Stimulated activated CD8-positive, alpha-beta memory T cell treated with anti-CD3 and anti-CD28 coated beads, Interleukin-15, amount 100 ng/mL, for 24 hours (primary cell): ENCODE measurements around the gene EFCAB12.
A peak's percentile ranks its signal among the peaks of the same experiment; 100 is the strongest.
"Not testable (repeated sequence)": the region's sequence is repeated elsewhere in the genome, so short reads cannot be mapped to it uniquely, and the experiment has no call there.

Experiments used
- DNase-seq: peaks from one replicate; pipeline ENCODE4 v3.0.0-alpha.2; 2020; ENCODE audit warnings: low read depth

Gene EFCAB12

DNA sequence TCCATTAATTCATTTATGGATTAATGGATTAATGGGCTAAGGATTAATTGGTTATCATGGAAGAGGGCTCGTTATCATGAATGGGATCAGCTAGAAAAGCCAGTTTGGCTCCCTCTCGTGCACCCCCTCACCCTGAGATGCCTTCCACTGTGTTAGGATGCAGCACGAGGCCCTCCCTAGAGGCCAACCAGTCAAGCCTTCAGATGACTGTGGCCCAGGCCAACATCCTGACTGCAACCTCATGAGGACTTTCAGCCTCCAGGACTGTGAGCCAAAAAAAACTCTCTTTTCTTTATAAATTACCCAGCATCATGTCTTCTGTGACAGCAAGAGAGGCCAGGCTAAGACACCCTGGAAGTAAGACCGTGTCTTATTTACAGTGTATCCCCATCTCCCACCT, 9.0 kb downstream of the EFCAB12 start:
- no peak for DNase-seq

DNA sequence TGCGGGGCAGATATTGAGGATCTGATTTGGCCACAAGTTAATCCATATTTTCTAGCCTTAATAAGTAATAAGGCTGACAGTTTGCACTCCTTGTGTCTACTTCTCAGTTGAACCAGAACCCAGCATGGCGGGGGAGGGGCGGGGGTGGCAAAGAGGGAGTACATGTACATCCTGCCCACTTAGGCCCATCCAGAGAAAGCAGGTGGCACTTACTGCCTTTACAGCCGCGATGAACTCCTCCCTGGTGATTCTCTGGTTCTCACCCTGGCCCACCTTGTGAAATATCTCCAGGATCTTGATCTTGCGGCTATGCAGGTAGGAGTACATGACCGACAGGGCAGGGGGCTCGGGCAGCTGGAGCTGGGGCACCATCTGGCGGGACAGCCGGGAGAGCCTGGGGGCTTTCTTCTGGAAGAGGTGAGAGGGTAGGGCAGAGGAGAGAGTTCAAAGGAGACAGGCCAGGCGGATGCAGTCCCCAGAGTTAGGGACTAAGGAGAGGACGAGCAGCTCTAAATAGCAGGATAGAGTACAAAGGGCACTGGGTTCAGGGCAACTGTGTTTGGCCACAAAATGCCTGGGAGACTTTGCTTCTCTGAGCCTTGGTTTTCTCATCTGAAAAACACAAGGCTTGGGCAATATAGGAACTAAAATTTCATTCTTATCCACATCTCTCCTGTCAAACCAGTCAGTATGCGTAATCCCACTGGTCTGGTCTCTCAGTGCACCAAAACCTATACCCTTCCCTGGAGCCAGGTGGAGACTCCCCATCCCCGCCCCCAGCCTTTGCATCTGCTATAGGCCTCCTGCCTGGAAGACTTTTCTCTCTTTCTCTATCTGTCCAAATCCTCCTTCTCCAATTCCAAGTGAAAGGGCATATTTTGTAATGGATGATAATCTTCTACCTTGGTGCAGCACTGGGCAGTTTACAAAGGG, 10.1 kb downstream of the EFCAB12 start:
- DNase-seq = no peak

DNA sequence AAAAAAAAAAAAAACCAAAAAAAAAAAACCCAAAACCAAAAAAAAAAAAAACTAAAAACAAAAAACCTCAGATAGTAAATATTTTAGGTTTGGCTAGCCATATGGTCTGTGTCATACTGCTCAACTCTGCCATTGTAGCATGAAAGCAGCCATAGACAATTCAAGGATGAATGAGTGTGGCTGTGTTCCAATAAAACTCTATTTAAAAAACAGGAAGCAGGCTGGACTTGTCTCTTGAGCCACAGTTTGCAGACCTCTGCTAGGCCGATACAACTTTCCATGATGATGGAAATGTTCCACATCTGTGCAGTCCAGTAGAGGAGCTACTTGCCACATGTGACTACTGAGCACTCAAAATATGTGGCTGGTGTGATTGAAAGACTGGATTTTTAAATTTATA, 11.1 kb downstream of the EFCAB12 start:
- no peak for DNase-seq

- no peak for DNase-seq
Observed at GRCh38 chr3:129416415-129416814, 12.0 kb downstream of the EFCAB12 start.

DNA sequence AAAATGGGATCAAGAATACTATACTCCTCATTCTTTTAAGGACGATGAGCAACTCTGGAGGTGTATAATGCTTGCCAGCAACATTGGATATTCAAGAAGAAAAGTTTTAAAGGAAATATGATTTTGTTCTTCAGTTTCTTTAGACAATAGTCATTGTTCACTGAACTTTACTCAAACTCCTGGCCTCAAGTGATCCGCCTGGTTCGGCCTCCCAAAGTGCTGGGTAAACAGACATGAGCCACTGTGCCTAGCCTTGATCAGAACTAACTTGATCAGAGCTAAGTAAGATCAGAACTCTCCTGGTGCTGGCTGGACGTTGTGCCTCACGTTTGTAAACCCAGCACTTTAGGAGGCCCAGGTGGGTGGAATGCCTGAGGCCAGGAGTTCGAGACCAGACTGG, 12.6 kb downstream of the EFCAB12 start:
- no peak for DNase-seq

DNA sequence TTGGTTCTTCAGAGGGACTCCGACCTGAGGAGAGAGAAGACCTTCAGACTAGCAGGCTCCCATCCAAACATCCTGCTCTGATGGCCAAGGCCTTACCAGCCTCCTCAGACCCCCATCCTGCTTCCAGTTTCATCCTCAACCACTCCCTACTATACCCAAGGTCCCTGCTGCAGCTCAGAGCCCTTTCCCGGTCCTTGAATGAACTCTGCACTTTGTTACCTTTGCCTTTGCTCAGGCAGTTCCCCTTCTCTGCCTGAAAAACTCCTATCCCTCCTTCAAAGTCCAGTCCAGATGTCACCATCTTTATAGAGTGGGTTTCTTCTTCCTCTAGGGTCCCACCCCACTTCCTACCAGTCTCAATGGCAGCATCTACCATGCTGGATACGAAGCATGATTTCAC, 13.1 kb downstream of the EFCAB12 start:
- DNase-seq = no peak

GRCh38 chr3:129413687-129414506, 14.5 kb downstream of the EFCAB12 start:
- DNase-seq = no peak

GRCh38 chr3:129413238-129413637, 15.2 kb downstream of the EFCAB12 start:
- DNase-seq = not testable (repeated sequence)

- DNase-seq = no peak
Observed at GRCh38 chr3:129412542-129413198, 15.8 kb downstream of the EFCAB12 start.

DNA sequence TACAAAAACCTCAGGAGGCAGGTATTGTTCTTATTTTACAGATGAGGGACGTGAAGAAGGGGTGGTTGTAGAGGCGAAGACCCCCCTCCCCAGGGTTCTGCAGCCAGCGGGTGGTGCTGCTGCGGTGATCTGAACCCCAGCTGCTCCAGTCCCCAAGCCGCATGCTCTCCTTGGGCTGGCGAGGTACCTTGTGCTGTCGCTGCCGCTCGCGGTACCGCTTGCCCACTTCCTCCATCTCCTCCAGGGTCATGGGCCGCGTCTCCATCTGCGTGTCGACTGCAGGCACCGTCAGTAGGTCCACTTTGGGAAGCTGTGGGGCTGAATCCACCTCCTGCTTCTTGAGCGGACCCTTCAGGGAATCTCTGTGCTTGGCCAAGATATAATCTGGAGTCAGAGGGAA, 17.5 kb downstream of the EFCAB12 start:
- no peak for DNase-seq

DNA sequence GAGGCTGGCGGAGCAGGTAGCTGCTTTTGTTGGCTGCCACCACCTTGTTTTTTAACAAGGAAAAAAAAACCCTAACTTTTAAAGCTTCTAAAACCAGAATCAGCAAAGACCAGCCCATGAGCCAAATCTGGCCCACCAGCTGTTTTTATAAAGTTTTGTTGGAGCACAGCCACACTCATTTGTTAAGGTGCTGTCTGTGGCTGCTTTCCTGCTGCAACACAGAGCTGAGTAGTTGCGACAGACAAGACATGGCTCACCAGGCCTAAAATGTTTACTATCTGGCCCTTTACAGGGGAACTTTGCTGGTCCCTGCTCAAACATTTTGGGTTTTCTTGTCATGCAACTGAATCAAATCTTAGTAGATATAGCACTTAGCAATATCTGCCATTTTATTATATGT, 18.9 kb downstream of the EFCAB12 start:
- no peak for DNase-seq

GRCh38 chr3:129404610-129405009, 23.8 kb downstream of the EFCAB12 start:
- DNase-seq = no peak

- no peak for DNase-seq
Observed at GRCh38 chr3:129404130-129404529, 24.3 kb downstream of the EFCAB12 start.

DNA sequence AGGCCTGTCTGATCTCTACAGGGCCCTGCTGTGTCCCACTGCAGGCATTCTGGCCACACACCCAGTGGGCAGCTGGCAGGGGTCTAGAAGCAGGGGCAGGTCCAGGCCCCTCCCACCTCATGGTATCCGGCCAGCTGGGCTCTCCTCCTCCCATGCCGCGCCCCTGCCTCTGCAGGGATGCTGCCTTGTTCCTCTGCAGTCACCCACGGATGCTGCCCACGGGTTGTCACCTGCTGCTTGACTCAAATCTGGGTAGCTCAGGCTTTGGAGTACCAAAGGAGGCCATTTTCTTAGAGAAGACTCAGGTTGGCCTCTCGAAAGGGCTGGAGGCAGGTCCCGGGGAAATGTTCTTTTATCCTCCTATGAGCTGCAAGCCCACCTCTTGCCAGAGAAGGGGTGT, 25.0 kb downstream of the EFCAB12 start:
- DNase-seq = no peak

GRCh38 chr3:129402616-129403015, 25.8 kb downstream of the EFCAB12 start:
- no peak for DNase-seq

- no peak for DNase-seq
Observed at GRCh38 chr3:129402210-129402609, 26.2 kb downstream of the EFCAB12 start.

DNA sequence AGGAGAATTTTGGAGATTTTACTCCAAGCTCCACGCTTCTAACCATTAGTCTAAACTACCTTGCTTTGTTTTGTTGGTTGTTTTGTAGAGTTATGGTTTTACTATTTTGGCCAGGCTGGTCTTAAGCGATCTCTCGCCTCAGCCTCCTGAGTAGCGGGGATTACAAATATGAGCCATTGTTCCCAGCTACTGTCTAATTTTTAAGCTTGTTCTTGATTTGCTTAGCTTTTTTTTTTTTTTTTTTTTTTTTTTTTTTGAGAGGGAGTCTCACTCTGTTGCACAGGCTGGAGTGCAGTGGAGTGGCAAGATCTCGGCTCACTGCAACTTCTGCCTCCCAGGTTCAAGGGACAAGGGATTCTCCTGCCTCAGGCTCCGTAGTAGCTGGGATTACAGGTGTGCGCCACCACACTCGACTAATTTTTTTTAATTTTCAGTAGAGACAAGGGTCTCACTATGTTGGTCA, 28.5 kb downstream of the EFCAB12 start:
- no peak for DNase-seq

GRCh38 chr3:129399145-129399894, 29.1 kb downstream of the EFCAB12 start:
- DNase-seq = peak; percentile 7

DNA sequence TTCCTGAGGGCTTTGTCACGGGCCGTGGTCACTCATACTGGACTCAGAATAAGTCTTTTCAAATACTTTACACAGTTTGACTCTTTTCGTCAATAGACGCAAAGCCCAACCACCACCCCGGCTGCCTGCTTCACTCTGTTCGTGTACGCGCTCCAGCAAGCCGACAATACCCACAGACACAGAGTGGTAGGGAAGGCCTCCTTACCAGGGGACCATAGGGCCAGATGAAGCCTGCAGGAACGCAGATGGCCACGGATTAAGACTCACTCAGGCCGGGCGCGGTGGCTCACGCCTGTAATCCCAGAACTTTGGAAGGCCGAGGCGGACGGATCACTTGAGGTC, 29.7 kb downstream of the EFCAB12 start:
- DNase-seq = no peak

GRCh38 chr3:129393760-129394564, 34.5 kb downstream of the EFCAB12 start:
- not testable (repeated sequence) for DNase-seq

DNA sequence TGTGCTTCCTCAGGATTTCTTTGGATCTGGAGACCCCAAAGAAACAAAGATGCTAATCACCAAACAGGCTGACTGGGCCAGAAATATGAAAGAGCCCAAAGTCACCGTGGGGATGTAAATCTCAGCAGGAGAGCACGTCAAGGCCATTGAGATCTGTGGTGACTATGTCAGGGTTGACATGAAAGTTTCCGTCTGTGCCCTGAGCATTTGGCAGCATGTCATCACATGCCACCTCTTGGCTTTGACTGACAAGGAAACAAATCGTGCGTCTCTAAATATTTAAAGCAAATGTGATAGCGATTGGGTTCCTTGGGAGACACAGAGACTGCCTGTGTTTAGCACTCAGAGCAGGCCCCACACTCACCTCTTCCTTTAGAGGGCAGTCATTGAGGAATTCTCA, 35.2 kb downstream of the EFCAB12 start:
- no peak for DNase-seq
